Measurements from ENCODE around the gene TAAR2.

DNA sequence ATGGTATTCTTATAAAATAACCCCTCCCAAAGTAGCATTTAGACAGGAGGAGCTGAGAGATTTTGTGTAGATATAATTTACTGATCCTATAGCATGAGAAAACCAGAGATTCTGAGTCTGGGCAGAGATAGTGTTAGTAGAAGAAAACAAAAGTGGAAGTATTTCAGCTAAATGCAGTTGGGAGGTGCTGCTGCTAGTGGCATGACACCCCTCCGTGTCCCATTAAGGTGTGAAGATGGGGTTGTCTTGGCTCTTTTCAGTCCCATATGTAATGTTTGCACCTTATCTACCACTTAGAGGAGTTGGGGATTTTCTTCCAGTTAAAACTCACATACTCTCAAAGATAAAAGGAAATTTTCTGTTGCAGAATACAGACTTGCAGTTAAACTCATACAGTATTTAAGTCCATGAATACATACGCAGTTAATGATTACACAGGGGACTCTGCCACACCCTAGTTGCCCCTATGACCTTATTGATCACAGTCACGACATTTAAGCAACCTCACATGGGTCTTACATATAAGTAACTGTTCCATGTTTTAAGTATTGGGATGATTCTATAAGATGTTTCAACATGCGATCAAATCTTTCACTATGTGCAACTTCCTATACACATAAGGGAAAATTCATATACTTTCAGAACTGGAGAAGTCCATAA, 11.5 kb downstream of the TAAR2 start:
- TF ChIP-seq, protein P1, sequence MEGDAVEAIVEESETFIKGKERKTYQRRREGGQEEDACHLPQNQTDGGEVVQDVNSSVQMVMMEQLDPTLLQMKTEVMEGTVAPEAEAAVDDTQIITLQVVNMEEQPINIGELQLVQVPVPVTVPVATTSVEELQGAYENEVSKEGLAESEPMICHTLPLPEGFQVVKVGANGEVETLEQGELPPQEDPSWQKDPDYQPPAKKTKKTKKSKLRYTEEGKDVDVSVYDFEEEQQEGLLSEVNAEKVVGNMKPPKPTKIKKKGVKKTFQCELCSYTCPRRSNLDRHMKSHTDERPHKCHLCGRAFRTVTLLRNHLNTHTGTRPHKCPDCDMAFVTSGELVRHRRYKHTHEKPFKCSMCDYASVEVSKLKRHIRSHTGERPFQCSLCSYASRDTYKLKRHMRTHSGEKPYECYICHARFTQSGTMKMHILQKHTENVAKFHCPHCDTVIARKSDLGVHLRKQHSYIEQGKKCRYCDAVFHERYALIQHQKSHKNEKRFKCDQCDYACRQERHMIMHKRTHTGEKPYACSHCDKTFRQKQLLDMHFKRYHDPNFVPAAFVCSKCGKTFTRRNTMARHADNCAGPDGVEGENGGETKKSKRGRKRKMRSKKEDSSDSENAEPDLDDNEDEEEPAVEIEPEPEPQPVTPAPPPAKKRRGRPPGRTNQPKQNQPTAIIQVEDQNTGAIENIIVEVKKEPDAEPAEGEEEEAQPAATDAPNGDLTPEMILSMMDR (IDR thresholded peaks at IDR 0.05), result no peak
- no peak for TF ChIP-seq POLR2A (IDR thresholded peaks at IDR 0.05)

All from adrenal gland (tissue), 5 donors.